CMK (cell line): Measurements from ENCODE around the gene SURF1.
"Not testable (repeated sequence)": the region's sequence is repeated elsewhere in the genome, so short reads cannot be mapped to it uniquely, and the experiment has no call there.

ENCODE experiments used
- DNase-seq: peaks from one replicate; pipeline ENCODE4 v3.0.0-alpha.2; 2010; ENCODE audit warnings: low read depth

SURF1 gene

DNA sequence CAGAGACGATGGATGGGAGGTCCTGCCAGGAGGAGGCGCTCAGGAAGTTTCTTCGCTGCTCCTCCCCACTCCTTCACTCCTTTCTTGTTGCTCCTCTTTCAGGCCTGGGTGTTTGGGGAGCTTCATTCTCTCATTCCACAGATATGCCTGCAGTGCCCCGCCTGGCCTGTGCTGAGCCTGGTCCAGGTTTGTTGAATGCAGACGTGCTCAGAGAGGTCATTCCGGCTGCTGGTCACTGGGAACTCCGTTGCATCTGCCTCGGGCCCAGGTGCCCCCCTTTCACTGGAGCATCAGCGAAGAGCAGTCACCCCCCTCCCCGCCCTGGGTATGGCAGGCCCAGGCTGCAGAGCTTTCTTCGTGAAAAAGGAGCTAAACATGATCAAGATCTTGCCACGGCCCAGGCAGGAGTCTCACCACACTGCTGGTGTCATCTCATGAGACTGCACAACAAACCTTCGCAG, 35.8 kb downstream of the SURF1 start:
- no peak for DNase-seq

DNA sequence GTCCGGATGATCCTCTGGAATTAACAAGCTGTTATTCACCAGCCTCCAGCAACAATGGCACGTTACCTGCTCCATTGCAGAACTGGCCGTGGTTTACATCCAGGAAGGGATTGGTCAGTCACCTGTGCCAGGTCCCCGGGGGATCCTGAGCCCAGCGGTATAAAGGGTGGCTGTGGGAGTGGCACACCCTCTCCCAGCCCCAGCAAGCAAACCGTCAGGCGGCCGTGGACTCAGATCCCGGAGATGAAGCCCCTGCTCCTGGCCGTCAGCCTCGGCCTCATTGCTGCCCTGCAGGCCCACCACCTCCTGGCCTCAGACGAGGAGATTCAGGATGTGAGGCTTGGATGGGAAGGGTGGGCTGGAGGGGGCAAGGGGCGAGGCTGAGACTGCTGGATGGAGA, 38.7 kb downstream of the SURF1 start:
- DNase-seq, result not testable (repeated sequence)

DNA sequence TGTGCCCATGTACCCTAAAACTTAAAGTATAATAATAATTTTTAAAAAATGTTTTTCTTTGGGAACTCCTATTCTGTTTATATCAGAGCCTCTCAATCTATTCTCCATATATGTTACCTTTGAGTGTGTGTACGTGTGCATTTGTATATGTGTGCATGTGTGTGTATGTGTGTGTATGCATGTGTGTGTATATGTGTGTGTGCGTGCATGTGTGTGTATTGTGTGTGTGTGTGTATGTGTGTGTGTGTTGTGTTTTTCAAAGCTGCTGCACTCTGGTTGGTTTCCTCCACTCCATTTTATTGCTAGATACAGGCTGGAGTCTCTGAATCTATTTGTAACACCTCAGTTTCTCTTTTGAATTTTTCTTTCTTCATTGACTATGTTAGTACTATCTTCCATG, 40.3 kb downstream of the SURF1 start:
- DNase-seq, result no peak

DNA sequence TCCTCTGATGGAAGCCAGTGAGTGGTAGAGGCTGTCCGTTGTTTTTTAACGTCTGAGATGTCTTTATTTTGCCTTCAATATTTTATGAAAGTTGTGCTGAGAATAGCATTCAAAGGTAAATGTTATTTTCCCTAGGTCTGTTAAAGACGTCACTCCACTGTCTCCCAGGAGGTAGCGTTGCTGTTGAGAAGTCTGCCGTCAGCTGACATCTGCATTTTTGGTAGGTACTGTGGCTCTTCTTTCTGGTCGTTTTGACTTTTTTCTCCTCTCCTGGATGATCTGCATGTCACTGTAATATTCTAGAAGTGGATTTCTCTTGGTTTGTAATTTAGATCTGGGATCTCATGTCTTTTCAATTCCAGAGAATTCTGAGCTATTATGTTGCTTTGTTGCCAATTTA, 46.7 kb downstream of the SURF1 start:
- no peak for DNase-seq

DNA sequence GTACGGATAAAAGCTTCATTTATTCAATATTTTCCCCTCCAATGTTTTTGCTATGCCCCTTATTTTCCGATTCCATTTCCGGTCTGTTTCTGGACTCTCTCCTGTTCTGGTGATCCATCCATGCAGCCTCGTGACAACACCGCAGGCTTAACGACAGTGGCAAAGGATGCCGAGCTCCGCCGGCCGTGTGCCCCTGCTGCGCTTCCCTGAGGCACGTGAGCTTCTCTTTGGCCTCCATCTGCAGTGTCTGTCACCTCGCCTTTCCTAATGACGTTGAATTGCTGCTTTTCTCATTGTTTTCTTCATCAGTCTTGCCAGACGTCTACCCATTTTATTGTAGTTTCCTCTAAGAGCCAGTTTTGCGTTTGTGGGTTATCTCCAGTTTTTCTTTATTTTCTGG, 49.0 kb downstream of the SURF1 start:
- DNase-seq, result no peak

DNA sequence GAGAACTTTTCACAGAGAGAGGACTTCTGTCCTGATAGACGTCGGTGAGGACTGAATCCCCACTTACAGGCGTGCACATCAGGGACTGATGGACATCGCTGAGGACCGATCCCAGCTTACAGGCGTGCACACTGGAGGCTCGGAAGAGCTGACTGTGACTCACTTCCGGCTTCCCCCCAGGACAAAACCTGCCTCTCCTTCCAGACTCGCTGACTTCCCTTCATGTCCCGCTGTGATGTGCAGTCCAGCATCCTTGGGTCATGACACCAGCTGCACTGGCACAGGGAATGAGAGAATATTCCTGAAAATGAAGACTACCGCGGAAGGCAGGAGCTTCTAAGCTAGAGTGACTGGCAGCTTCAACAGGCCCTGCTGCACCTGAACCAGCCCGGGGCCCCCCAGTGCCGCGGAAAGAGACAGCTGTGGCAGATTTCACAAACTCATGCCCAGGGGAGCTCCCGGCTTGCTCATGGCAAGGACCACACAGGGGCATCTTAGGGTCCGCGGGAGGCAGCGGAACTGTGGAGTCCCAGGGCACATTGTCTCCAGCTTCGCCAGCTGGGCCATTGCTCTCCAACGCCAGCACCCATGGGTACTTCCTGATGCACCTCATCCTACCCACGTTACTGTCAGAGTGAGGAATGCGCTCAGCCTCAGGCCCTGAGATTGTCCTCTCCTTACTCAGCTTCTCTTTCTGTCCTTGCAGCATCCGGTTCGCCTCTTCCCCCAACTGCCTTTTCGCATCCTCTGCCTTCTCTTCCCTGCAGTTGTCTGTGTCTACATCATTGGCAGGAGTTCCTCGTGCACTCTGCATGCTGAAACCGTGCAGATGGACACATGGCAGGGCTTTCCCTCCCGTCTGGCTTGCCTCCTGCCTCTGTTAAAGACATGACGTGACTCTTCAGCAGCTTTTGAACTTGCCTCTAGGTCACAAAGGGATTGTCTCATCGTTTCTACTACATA, 49.8 kb downstream of the SURF1 start:
- DNase-seq, result no peak

DNA sequence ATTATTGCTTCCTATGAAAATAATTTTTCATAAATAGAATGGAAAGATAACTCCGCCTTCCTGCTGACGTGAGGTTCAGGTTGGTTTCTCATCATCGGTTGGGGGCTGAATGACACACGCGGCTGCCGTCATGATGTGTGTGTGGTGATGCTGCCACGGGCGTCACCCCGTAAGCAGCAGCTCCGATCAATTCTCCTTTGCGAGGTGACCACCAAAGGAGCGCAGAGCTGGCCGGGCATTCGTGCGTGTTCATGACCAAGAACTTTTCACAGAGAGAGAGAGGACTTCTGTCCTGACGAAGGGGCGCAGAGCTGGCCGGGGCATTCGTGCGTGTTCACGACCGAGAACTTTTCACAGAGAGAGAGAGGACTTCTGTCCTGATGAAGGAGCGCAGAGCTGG, 50.6 kb downstream of the SURF1 start:
- DNase-seq, result no peak

DNA sequence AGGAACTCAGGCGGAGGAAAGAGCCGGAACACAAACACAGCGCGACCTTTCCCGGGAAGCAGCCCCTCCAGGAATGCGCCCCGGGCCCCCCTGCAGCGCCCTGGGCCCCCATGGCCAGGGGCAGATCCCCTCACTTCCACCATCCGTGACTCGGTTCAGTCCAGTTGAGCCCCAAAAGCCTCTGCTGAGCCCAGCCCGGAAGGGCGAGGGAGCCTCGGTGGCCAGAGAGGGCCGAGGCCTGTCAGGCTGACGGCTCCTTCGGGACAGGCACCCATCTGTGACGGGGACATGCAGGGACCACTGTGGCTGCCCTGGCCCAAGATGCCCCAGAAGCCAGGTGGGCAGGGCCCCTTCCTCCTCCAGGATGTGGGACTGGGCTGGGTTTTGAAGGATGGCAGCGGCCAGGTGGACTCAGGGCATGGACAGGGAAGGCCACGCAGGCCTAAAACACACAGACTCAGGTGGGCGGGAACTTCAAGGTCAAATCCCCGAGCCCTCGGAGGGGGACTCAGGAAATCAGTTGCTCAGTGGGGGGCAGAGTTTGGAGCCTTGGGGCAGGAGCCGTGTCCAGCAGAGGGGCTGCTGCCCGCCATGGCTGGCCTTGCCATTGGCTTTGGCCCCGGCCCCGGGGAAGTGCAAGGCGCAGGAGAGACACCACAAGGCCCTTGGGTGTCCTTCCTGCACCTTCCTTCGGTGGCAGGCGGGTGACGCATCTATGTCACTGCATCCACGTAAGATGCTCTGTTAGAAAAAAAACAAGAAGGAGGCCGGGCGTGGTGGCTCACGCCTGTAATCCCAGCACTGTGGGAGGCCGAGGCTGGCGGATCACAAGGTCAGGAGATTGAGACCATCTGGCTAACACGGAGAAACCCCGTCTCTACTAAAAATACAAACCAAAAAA, 51.6 kb downstream of the SURF1 start:
- DNase-seq, result no peak

DNA sequence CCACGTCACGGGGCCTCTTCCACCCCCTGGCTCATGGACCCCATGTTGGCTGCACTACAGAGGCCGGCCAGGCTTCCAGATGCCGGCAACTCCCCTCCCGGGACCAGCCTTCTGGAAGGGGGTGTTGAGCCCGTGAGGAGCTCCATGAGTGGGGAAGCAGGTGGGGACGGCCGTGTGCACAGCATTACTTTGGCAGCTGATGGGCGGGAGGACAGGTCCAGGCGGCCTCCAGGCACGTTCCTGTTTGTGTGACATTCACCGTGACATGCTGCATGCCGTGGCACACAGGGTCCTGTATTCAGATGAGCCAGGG, 52.2 kb downstream of the SURF1 start:
- no peak for DNase-seq

DNA sequence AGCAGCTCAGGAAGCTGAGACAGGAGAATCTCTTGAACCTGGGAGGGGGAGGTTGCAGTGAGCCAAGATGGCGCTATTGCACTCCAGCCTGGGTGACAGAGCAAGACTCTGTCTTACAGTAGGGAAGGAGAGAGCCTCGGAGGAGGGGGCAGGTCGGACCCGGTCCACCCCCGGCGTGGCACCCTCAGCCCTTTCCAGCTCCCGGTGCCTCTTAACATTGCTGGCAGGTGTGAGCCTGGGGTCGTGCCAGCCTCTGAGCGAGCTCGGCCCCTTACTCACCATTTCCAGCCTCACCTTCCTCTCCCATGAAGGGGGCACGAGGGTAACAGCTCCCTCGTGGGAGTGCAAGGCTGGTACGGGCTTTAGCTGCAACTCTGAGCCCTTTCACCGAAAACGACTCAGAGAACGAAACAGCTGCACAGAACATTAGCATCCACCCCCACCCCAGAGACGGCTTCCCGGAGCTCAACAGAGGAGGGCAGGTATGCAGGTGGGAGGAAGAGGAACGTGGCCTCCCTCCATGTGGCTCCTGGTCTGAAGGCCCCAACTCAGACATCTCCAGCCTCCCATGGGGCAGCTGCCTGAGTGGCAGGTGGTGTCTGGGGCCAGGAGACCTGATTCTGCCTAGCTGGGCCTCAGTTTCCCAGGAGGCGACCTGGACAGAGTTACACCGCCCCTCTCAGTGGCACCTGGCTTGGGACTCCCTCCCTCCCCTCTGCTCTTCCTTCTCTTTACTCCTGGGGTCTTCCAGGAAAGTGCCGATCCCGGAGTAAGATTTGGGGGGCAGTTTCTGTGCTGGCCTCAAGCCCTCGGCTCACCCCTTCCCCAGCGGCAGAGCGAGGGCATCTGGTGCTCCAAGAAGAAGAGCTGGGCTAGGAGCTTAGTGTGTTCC, 52.8 kb downstream of the SURF1 start:
- DNase-seq, result no peak
